ENCODE measurements around the gene ACACB.

ACACB gene

DNA sequence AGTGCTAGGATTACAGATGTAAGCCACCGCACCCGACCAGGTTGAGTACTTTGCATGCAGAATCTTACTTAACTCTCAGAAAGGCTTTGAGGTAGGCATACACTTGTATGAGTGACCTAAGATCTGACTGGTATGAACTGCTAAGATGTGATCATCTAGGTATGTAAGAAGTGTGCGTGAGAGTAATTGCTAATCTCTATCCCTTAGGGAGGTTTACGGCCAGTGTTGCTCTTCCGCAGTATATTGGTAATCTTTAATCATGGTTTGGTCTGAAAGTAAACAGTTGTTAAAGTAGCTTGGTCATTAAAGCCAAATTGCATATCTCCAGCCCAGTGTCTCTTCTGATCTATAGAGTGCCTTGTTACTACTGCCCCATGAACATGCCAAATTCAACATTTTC is 11.2 kb upstream of the ACACB start:
- FAIRE-seq = no peak
- no peak for DNase-seq (ENCODE audit: insufficient read length, low spot score)
- no peak for TF ChIP-seq TAF1 (IDR thresholded peaks at IDR 0.05; ENCODE audit: low read depth, low read length)
- TF ChIP-seq POU2F2 (IDR thresholded peaks at IDR 0.05; ENCODE audit: low read depth, low read length) = no peak
- no peak for TF ChIP-seq POLR2AphosphoS5 (IDR thresholded peaks at IDR 0.05; ENCODE audit: low read depth, low read length)
- no peak for TF ChIP-seq SPI1 (IDR thresholded peaks at IDR 0.05; ENCODE audit: low read depth, low read length)
- no peak for TF ChIP-seq POLR2A (IDR thresholded peaks at IDR 0.05; ENCODE audit: low read depth, low read length)
- no peak for TF ChIP-seq PAX5 (IDR thresholded peaks at IDR 0.05; ENCODE audit: insufficient read depth, low read length, severe bottlenecking)

DNA sequence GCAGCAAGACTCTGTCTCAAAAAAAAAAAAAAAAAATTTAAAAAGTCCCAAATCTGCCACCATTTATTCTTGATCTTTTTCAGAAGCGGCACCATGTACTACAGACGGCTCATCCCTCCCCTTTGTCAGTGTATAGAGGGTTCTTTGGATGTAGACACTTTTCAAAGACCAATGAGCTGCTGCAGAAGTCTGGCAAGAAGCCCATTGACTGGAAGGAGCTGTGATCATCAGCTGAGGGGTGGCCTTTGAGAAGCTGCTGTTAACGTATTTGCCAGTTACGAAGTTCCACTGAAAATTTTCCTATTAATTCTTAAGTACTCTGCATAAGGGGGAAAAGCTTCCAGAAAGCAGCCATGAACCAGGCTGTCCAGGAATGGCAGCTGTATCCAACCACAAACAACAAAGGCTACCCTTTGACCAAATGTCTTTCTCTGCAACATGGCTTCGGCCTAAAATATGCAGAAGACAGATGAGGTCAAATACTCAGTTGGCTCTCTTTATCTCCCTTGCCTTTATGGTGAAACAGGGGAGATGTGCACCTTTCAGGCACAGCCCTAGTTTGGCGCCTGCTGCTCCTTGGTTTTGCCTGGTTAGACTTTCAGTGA is 6.5 kb upstream of the ACACB start:
- TF ChIP-seq SPI1 (IDR thresholded peaks at IDR 0.05; ENCODE audit: low read depth, low read length) = no peak
- no peak for TF ChIP-seq POLR2A (IDR thresholded peaks at IDR 0.05; ENCODE audit: low read depth, low read length)
- TF ChIP-seq POU2F2 (IDR thresholded peaks at IDR 0.05; ENCODE audit: low read depth, low read length) = no peak
- TF ChIP-seq PAX5 (IDR thresholded peaks at IDR 0.05; ENCODE audit: insufficient read depth, low read length, severe bottlenecking) = no peak
- TF ChIP-seq TAF1 (IDR thresholded peaks at IDR 0.05; ENCODE audit: low read depth, low read length) = no peak
- TF ChIP-seq POLR2AphosphoS5 (IDR thresholded peaks at IDR 0.05; ENCODE audit: low read depth, low read length) = no peak
- no peak for FAIRE-seq
- no peak for DNase-seq (ENCODE audit: insufficient read length, low spot score)

DNA sequence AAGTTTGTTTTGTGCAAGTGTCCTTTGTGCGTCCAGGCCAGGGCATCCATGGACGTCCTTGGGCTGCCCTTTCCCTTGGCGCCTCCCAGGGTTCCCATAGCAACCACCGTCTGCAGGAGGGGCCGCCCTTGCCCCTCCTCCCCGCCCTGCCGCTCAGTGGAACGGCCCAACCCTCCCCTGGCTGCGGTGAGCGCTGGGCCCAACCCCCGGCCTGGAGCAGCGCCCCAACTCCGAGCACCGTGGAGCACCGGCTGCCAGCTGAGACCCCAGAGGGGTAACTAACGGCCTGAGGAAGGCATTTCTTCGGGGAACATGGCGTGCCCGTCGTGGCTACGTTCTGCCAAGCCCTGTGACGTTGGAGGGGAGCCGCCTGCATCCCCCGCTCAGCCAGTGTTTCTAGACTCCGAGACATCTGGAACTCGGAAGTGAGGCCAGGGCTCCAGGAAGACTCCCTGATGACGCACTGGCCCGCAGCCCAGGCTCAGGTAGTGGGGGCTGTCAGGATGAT is 5.3 kb upstream of the ACACB start:
- peak; percentile 64 for DNase-seq (ENCODE audit: insufficient read length, low spot score)
- FAIRE-seq = peak; percentile 92

DNA sequence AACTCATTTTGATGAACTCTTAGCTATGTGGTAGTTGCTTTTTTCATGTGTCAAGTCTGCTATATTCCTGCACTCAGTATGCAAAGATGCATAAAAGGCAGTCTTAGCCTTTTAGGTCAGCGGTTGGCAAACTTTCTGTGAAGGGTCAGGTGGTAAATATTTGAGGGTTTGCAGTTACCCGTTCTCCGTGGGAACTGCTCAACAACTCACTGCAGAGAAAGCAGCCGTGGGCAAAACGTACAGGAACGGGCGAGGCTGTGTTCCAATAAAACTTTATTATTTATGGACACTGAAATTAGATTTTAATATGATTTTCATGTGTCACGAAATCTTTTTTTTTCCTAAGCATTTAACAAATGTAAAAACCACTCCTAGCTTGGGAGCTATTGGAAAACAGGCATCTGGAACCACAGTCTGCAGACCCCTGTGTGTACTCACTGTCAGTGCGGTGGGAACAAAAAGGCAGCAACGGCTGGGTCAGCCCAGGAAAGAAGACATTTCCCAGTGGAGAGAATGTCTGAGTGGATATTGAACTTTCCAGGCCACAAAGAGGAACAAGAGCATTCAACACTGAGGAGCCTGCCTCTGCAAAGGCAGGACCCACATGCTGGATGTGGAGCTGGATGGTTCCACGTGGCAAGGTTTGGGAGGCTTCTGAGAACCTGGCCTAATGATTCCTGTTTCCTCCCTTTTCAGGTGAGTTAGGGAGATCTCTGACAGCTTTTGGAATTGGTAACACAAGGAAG is 3.5 kb upstream of the ACACB start:
- DNase-seq (ENCODE audit: insufficient read length, low spot score) (no peak), FAIRE-seq (no peak)
- TF ChIP-seq POLR2A (IDR thresholded peaks at IDR 0.05; ENCODE audit: low read depth, low read length) = no peak
- no peak for TF ChIP-seq SPI1 (IDR thresholded peaks at IDR 0.05; ENCODE audit: low read depth, low read length)
- no peak for TF ChIP-seq POU2F2 (IDR thresholded peaks at IDR 0.05; ENCODE audit: low read depth, low read length)

More for the DNA sequence above, 5.3 kb upstream of the ACACB start:
- TF ChIP-seq POU2F2 (IDR thresholded peaks at IDR 0.05; ENCODE audit: low read depth, low read length) = no peak
- peak; percentile 42; the same call in 1 of the 2 replicates for TF ChIP-seq POLR2AphosphoS5 (IDR thresholded peaks at IDR 0.05; ENCODE audit: low read depth, low read length)
- no peak for TF ChIP-seq SPI1 (IDR thresholded peaks at IDR 0.05; ENCODE audit: low read depth, low read length)
- no peak for TF ChIP-seq PAX5 (IDR thresholded peaks at IDR 0.05; ENCODE audit: insufficient read depth, low read length, severe bottlenecking)

DNA sequence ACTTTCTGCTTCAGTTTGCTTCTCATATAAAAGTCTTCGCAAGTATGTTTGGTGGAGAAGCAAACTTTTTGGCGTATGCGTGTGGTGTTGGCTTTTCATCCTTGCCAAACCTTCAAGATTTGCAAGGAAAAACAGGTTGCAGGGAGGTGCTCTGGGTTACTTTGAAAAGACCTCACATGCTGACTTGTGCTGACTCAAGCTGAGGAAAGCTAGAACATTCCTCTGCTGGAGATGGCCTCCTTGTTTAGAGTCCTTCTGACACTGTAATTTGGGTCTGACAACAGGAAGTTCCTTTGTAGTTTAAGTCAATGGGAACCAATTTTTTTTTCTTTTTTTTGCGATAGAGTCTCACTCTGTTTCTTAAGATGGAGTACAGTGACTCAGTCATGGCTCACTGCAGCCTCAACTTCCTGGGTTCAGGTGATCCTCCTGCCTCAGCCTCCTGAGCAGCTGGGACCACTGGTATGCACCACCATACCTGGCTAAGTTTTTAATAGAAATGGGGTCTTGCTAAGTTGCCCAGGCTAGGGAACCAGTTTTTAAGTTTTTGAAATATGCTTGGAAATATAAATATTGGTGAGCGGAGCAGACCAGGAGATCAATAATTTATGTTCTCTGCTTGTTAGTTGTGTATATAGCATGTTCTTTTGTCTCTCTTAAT is 2.6 kb upstream of the ACACB start:
- no peak for TF ChIP-seq POLR2A (IDR thresholded peaks at IDR 0.05; ENCODE audit: low read depth, low read length)
- TF ChIP-seq TAF1 (IDR thresholded peaks at IDR 0.05; ENCODE audit: low read depth, low read length) = no peak
- no peak for TF ChIP-seq POLR2AphosphoS5 (IDR thresholded peaks at IDR 0.05; ENCODE audit: low read depth, low read length)
- FAIRE-seq (no peak), DNase-seq (ENCODE audit: insufficient read length, low spot score) (no peak)

DNA sequence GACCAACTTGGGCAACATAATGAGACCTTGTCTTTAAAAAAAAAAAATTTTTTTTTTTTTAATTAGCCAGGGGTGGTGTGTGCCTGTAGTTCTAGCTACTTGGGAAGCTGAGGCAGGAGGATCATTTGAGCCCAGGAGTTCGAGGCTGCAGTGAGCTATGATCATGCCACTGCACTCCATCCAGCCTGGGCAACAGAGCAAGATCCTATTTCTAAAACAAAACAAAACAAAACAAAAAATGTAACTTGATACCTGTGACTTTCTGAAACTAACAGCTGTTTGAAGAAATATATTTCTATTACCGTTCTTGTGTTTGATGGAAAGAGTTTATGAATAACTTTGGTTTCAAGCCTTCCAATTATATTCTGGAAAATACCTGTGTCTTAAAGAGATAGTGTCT is 1.7 kb upstream of the ACACB start:
- DNase-seq (ENCODE audit: insufficient read length, low spot score) (no peak), FAIRE-seq (no peak)

DNA sequence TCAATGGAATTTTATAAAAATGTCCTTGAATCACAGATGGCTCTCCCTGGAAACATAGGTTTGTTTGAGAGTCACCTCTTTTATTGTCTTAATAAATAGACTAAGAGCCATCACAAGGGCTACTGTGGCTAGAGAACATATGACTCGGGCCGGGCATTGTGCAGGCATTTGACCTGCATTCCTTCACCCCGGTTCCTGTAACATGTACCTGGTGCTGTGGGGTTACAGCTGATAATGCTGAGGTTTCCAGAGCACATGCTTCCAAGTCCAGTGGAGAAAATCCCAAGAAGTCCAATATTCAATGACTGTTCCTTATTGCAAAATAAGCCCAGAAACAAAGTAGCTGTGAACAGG is 1.0 kb upstream of the ACACB start:
- TF ChIP-seq PAX5 (IDR thresholded peaks at IDR 0.05; ENCODE audit: insufficient read depth, low read length, severe bottlenecking) = no peak
- no peak for TF ChIP-seq POLR2AphosphoS5 (IDR thresholded peaks at IDR 0.05; ENCODE audit: low read depth, low read length)
- TF ChIP-seq TAF1 (IDR thresholded peaks at IDR 0.05; ENCODE audit: low read depth, low read length) = no peak
- TF ChIP-seq POLR2A (IDR thresholded peaks at IDR 0.05; ENCODE audit: low read depth, low read length) = no peak
- no peak for TF ChIP-seq SPI1 (IDR thresholded peaks at IDR 0.05; ENCODE audit: low read depth, low read length)
- no peak for TF ChIP-seq POU2F2 (IDR thresholded peaks at IDR 0.05; ENCODE audit: low read depth, low read length)
- DNase-seq (ENCODE audit: insufficient read length, low spot score) (no peak), FAIRE-seq (no peak)

More for the DNA sequence above, 1.7 kb upstream of the ACACB start:
- no peak for TF ChIP-seq SPI1 (IDR thresholded peaks at IDR 0.05; ENCODE audit: low read depth, low read length)
- TF ChIP-seq POLR2AphosphoS5 (IDR thresholded peaks at IDR 0.05; ENCODE audit: low read depth, low read length) = no peak
- TF ChIP-seq PAX5 (IDR thresholded peaks at IDR 0.05; ENCODE audit: insufficient read depth, low read length, severe bottlenecking) = no peak
- no peak for TF ChIP-seq POLR2A (IDR thresholded peaks at IDR 0.05; ENCODE audit: low read depth, low read length)
- TF ChIP-seq POU2F2 (IDR thresholded peaks at IDR 0.05; ENCODE audit: low read depth, low read length) = no peak
- TF ChIP-seq TAF1 (IDR thresholded peaks at IDR 0.05; ENCODE audit: low read depth, low read length) = no peak

DNA sequence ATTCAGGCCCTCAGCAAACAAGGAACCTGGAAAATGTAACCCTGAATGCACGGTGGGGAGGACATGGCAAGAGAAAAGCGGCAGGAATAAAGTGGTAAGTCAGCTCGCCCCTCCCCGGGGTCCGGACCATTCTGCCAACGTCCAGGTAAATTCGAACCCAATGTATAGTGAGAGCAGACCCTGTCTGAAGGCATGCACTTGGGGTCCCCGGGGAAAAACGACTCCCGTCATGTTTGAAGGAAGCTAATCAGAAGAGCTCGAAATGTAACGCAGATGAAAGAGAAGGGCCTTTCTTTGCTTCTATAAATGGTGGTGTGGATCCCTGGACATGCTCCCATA is 193 bp downstream of the ACACB start:
- FAIRE-seq (no peak), DNase-seq (ENCODE audit: insufficient read length, low spot score) (no peak)
- TF ChIP-seq POLR2AphosphoS5 (IDR thresholded peaks at IDR 0.05; ENCODE audit: low read depth, low read length) (no peak), SPI1 (IDR thresholded peaks at IDR 0.05; ENCODE audit: low read depth, low read length) (no peak), POU2F2 (IDR thresholded peaks at IDR 0.05; ENCODE audit: low read depth, low read length) (no peak), PAX5 (IDR thresholded peaks at IDR 0.05; ENCODE audit: insufficient read depth, low read length, severe bottlenecking) (no peak), TAF1 (IDR thresholded peaks at IDR 0.05; ENCODE audit: low read depth, low read length) (no peak), POLR2A (IDR thresholded peaks at IDR 0.05; ENCODE audit: low read depth, low read length) (no peak)

DNA sequence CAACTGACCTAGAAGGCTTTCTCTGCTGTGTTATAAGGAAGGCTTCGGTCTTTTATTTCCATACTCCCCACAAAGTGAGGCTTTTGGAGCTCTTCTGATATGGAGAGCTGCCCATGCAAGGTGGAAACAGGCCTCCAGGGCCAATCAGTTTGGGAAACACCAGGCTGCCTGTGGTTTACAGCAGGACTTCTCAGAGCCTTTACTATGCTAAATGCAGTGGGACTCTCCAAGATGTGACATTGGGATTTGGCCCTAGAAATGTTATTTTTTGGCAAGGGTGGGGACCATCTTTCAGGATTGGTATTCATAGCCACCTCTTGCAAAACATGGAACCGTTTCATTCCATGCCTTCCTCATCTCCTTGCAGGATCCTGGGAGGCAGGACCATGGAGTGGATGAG is 3.7 kb downstream of the ACACB start:
- TF ChIP-seq TAF1 (IDR thresholded peaks at IDR 0.05; ENCODE audit: low read depth, low read length) (no peak), POLR2A (IDR thresholded peaks at IDR 0.05; ENCODE audit: low read depth, low read length) (no peak), POLR2AphosphoS5 (IDR thresholded peaks at IDR 0.05; ENCODE audit: low read depth, low read length) (no peak), PAX5 (IDR thresholded peaks at IDR 0.05; ENCODE audit: insufficient read depth, low read length, severe bottlenecking) (no peak), POU2F2 (IDR thresholded peaks at IDR 0.05; ENCODE audit: low read depth, low read length) (no peak), SPI1 (IDR thresholded peaks at IDR 0.05; ENCODE audit: low read depth, low read length) (no peak)
- FAIRE-seq (no peak), DNase-seq (ENCODE audit: insufficient read length, low spot score) (no peak)
